ENCODE results near the gene GRID2IP. TPM values are rescaled to one million over a fixed set of nuclear protein-coding genes. Genes with fewer than 3 reads are reported as not detected.
"Not testable (repeated sequence)": the region's sequence is repeated elsewhere in the genome, so short reads cannot be mapped to it uniquely, and the experiment has no call there.

GRID2IP gene
- 0.03 TPM in 1 of 2 replicates, not detected in the other for total RNA-seq (2014; rRNA removed; shearing (Covaris generic))
- polyA plus RNA-seq (2015; cell fraction: cytosol; rRNA removed) = 0.10 and 0.14 TPM in 2 replicates
- polyA plus RNA-seq (2015; cell fraction: nucleus; rRNA removed) = 0.17 TPM in 1 of 2 replicates, not detected in the other

DNA sequence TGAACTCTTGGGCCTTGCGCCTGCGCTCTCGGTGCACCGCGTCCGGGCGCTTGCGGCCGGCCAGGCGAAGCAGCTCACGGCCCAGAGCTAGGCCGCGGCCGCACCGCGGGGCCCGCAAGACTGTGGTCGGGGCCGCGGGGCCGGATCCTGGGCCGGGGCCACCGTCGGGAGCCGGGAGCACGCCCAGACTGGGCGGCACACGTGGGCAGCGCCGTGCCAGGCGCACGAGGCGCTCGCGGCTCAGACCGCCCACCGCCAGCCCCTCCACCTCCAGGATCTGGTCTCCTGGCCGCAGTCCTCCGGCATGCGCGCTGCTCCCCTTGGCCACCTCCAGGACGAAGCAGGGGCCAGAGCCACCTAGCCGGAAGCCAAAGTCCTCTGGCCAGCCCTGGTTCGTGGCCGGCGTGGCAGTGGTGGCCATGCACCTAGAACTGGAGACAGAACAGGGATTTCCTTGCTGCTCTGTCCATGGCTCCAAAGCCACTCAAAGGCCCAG lies at the start of gene GRID2IP:
Gene GRID2IP, minus strand, starts transcription at position 446 of the 496 bp plus-strand sequence. Its CDS starts 25 bp downstream, at position 421.
- in situ Hi-C loops (cut with HindIII; ENCODE audit: low pct_unique_long_range_greater_than_20kb, low sequenced_read_pairs) = no loop called here
- DNase-seq (ENCODE audit: low read depth, low spot score) = no peak

DNA sequence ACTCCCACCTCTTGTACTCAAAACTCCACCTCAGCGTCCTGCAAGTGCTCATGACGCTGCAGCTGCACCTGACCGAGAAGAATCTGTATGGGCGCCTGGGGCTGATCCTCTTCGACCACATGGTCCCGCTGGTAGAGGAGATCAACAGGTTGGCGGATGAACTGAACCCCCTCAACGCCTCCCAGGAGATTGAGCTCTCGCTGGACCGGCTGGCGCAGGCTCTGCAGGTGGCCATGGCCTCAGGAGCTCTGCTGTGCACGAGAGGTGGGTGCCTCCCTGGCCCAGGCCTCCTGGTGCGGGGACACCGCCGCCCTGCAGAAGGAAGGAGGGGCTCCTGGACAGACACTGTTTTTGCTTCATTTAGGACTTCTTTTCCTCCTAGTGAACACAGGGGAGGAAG lies 48.8 kb upstream of the GRID2IP start:
- DNase-seq (ENCODE audit: low read depth, low spot score) = no peak
- in situ Hi-C loops (cut with HindIII; ENCODE audit: low pct_unique_long_range_greater_than_20kb, low sequenced_read_pairs) = no loop called here

DNA sequence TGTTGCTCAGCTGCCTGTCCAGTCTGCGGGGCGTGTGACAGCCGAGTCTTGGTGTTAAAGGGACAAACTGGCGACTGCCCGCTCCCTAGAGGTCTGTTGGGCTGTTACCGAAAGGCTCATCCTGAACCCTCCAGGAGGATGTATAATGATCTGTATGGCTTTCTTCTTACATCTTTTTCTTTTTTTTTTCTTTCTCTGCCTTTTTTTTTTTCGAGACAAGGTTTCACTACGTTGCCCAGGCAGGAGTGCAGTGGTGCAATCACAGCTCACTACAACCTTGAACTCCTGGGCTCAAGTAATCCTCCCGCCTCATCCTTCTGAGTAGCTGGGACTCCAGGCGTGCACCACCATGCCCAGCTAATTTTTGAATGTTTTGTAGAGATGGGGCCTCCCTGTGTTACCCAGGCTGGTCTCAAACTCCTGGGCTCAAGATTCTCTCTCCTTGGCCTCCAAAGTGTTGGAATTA lies 39.4 kb upstream of the GRID2IP start:
- DNase-seq (ENCODE audit: low read depth, low spot score) = peak; percentile 32
- in situ Hi-C loops (cut with HindIII; ENCODE audit: low pct_unique_long_range_greater_than_20kb, low sequenced_read_pairs) = no loop called here

DNA sequence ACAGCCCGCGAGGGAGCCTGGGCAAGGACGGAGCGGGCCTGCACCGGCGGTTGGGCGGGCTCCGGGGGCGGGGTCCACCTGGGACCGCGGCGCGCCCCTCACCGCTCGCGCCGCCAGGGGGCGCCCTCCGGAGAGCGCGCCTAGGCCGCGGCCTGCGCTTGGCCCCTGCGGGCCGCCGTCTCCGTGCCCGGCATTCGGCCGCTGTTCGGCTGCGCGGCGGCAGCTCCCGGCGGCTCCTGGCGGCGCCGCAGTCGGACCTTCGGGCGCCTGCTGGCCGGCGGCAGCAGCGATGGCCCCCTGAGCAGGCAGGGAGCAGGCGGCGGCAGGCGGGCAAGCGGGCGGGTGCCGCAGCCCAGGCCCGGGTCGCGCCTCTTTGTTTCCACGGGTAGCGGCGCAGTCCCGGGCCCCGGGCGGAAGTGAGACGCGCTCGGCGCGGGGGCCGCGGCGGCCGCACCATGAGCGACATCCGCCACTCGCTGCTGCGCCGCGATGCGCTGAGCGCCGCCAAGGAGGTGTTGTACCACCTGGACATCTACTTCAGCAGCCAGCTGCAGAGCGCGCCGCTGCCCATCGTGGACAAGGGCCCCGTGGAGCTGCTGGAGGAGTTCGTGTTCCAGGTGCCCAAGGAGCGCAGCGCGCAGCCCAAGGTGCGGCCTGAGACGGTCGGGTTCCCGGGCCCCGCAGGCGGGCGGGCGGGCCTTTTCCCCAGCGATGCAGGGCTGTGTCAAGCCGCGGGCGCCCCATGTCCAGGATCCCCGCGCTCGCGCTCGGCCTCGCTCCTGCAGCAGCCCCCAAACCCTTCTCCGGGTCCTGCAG lies 38.8 kb upstream of the GRID2IP start, which contains the start of gene INTS15:
Gene INTS15, plus strand, starts transcription at position 193 of the 816 bp plus-strand sequence. Its CDS starts 263 bp downstream, at position 456.
- peak; percentile 82 for DNase-seq (ENCODE audit: low read depth, low spot score)
- in situ Hi-C loops (cut with HindIII; ENCODE audit: low pct_unique_long_range_greater_than_20kb, low sequenced_read_pairs) = no loop called here

DNA sequence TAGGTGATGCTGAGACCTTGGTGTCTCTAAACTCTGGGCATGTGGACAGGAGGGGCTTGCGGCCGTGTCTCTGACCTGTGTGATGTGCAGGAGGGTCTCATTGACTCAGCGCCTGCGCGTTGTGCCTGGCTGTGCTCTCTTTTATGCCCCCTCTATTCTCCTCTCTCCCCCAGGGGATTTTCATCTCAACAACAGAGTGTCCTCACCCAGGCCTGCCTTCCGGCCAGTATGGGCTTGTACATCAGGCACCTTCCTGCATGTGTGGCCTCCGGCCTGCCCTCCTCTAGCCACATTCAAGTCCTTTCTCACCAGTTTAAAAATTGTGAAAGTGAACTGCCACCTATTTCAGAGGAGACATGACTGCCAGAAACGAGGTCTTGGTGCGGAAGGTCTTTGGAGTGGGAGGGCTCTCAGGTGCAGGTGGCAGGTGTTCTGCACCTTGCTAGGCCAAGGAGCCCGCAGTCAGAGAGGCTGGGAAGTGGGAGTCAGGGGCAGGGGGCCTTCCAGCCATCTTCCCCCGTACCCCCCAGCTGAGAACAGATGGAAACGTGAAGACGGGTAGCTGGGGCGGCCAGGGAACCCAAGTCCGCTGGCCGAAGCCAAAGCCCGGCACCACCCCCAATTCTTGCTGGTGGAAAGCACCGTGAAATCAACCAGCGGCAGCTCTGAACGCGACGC lies 38.0 kb upstream of the GRID2IP start:
- DNase-seq (ENCODE audit: low read depth, low spot score) = no peak
- in situ Hi-C loops (cut with HindIII; ENCODE audit: low pct_unique_long_range_greater_than_20kb, low sequenced_read_pairs) = no loop called here

DNA sequence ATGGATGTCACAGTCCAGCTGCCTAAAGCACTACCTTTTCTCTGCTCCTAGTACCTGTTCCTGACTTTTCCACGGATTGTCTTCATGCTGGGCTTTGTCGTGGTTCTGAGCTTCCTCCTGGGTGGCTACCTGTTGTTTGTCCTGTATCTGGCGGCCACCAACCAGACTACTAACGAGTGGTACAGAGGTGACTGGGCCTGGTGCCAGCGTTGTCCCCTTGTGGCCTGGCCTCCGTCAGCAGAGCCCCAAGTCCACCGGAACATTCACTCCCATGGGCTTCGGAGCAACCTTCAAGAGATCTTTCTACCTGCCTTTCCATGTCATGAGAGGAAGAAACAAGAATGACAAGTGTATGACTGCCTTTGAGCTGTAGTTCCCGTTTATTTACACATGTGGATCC lies 37.3 kb upstream of the GRID2IP start:
- in situ Hi-C loops (cut with HindIII; ENCODE audit: low pct_unique_long_range_greater_than_20kb, low sequenced_read_pairs) = no loop called here
- DNase-seq (ENCODE audit: low read depth, low spot score) = no peak

DNA sequence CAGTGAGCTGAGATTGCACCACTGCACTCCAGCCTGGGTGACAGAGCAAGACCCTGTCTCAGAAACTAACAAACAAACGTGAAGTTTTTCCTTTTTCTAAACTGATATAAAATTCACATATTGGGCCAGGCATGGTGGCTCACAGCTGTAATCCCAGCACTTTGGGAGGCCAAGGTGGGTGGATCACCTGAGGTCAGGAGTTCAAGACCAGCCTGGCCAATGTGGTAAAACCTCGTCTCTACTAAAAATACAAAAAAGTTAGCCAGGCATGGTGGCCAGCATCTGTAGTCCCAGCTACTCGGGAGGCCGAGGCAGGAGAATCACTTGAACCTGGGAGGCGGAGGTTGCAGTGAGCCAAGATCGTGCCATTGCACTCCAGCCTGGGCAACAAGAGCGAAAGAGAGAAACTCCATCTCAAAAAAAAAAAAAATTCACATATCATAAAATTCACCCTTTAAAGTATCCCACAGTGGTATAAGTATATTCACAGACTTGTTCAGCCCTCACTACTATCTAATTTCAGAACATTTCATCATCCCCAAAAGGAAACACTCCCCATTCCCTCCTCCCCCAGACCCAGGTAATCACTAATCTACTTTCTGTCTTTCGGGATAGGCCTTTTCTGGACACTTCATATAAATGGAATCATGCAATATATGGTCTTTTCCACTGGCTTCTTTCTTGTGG lies 34.6 kb upstream of the GRID2IP start:
- in situ Hi-C loops (cut with HindIII; ENCODE audit: low pct_unique_long_range_greater_than_20kb, low sequenced_read_pairs); DNase-seq (ENCODE audit: low read depth, low spot score): not testable (repeated sequence)

DNA sequence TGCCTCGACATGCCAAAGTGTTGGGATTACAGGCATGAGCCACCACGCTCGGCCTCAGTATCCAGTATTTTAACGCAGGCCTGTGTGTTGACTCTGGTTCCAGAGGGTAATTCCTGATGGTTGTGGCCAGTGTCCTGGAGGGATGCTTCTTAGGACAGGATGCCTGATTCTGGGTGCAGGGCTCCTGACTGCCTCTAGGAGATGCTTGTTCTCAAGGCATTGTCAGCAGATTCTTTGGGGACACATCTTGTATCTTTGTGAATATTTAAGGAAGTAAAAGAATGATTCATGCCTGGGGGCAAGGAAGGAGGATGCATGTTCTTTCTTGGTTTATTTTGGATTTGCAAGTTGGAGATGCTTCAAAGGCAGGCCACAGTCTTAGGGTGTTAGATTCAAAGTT lies 28.2 kb upstream of the GRID2IP start:
- in situ Hi-C loops (cut with HindIII; ENCODE audit: low pct_unique_long_range_greater_than_20kb, low sequenced_read_pairs) = no loop called here
- no peak for DNase-seq (ENCODE audit: low read depth, low spot score)

DNA sequence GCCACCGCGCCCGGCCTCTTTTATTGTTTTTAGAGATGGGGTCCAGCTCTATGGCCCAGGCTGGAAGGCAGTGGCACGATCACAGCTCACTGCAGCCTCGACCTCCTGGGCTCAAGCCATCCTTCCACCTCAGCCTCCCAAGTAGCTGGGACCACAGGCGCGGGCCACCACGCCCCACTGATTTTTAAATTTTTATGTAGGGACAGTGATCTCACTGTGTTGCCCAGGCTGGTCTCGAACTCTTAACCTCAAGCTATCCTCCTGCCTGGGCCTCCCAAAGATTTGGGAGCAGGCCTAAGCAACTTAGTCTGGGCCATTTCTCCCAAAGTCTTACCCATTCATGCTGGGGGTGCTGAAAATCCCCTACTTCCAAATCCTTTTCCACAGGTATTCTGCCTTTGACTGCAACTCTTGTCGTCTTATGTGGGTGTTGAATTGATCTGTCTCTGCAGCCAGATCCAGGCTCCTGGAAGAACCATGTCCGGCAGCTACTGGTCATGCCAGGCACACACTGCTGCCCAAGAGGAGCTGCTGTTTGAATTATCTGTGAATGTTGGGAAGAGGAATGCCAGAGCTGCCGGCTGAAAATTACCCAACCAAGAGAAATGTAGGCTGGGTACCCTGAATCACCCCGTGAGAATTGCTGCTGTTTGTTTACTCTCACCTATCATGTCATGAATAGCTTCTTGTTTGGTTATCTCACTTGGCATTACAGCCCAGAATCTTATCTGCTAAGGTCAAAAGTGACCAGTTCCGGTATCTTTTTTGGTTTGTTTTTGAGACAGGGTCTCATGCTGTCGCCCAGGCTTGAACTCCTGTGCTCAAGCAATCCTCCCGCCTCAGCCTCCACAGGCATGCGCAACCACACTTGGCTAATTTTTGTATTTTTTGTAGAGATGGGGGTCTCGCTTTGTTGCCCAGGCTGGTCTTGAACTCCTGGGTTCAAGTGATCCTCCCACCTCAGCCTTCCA lies 27.1 kb upstream of the GRID2IP start:
- in situ Hi-C loops (cut with HindIII; ENCODE audit: low pct_unique_long_range_greater_than_20kb, low sequenced_read_pairs) = no loop called here
- DNase-seq (ENCODE audit: low read depth, low spot score) = no peak

DNA sequence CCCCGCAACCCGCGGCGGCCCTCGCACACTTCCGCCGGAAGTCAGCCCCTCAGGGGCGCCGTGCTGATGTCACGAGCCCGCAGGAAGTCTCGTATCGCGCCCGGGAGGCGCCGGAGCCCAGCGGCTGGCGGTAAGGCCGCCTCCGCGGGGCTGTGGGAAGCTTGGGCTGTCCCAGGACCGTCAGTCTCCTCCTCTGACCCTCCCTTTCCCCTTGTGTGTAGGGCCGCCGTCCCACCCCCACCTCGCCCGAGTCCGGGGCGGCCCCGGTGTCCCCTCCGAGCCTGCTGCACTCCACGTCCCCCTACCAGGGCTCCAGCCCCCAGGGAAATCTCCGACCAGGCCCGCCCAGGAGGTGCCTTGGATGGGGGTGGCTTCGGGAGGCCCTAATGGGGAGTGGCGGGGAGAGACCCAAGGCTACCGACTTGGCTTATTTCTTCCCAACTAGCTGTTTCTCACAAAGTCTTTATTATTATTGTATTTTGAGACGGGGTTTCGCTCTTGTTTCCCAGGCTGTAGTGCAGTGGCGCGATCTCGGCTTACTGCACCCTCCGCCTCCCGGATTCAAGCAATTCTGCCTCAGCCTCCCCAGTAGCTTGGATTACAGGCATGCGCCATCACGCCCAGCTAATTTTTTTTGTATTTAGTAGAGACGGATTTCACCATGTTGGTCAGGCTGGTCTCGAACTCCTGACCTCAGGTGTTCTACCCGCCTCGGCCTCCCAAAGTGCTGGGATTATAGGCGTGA lies 26.3 kb upstream of the GRID2IP start, which contains the start of gene ZDHHC4:
Gene ZDHHC4, plus strand, starts transcription at position 86 of the 745 bp plus-strand sequence. CDS start 3,108 bp downstream, outside the sequence.
- in situ Hi-C loops (cut with HindIII; ENCODE audit: low pct_unique_long_range_greater_than_20kb, low sequenced_read_pairs) = no loop called here
- peak; percentile 93 for DNase-seq (ENCODE audit: low read depth, low spot score)

DNA sequence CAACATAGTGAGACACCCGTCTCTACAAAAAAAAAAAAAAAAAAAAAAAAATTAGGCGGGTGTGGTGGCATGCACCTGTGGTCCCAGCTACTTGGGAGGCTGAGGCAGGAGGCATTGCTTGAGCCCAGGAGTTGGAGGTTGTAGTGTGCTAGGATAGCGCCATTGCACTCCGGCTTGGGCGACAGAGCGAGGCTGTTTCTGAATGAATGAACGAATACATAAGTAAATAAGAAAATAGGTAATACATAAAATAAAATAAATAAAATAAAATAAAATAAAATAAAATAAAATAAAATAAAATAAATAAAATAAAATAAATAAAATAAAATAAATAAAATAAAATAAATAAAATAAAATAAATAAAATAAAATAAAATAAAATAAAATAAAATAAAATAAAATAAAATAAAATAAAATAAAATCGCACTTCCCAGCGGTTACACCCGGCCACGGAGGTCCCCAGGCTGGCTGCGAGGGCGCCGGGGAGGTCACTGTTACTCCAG lies 25.7 kb upstream of the GRID2IP start:
- DNase-seq (ENCODE audit: low read depth, low spot score); in situ Hi-C loops (cut with HindIII; ENCODE audit: low pct_unique_long_range_greater_than_20kb, low sequenced_read_pairs): not testable (repeated sequence)

DNA sequence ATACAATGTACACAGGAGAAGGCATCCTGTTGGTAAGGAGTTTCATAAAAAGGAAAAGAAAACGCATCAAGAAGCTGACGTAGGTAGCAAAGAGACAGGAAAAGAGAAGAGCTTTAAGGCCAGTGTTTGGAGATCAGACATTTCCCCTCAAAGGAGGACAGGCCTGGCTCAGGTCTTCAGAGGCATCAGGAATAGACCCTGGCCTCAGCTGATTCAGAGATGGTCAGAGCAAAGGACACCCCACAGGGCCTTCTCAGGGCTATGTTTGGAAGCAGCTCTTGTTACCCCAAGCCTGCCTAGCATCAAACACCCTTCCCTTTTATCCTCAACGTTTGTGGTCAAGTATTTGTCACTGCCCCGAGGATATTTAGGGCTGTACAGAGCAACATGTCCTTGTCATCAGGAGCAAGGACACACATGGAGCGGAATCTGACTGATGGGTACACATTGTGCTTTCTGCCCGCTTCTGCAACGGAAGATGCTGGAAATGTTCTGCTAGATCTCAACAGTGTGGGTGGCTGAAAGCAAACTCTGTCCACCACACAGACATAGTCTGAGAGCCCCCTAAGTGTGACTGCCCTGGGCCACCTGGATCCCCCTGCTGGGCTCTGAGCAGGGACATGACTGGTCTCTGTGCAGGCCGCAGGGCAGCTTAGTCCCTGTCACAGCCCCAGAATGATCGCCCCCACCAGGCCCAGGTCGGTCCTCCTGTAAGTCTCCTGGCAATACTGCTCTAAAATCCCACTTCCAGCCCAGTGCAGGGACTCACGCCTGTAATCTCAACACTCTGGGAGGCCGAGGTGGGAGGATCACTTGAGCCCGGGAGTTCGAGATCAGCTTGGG lies 25.0 kb upstream of the GRID2IP start:
- in situ Hi-C loops (cut with HindIII; ENCODE audit: low pct_unique_long_range_greater_than_20kb, low sequenced_read_pairs) = no loop called here
- no peak for DNase-seq (ENCODE audit: low read depth, low spot score)

DNA sequence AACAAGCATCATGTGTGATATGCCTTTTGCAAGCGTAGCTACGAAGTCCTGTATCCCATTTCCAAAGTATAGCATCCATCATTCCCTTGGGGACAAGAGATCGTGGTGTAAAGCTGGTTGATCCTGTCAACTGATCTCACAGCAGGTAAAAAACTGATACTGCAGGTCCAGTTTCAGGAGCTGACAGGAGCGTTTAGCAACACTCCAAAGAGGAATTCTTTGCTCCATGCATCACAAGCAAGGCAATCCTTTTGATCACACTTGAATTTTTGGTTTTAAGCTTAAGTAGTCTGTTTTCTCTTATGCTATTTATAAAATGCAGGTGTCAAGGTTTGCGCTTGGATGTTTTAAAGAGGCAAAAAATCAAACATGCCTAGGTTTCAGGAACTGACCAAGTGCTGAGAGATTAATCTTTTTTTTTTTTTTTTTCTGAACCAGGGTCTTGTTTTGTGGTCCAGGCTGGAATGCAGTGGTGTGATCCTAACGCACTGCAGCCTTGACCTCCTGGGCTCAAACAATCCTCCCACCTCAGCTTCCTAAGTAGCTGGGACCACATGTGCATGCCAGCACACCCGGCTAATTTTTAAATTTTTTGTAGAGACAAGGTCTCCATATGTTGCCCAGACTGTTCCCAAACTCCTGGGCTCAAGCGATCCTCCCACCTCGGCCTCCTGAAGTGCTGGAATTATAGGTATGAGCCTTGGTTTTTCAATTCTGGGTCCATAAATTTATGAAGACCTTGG lies 24.2 kb upstream of the GRID2IP start:
- in situ Hi-C loops (cut with HindIII; ENCODE audit: low pct_unique_long_range_greater_than_20kb, low sequenced_read_pairs) = no loop called here
- DNase-seq (ENCODE audit: low read depth, low spot score) = no peak

DNA sequence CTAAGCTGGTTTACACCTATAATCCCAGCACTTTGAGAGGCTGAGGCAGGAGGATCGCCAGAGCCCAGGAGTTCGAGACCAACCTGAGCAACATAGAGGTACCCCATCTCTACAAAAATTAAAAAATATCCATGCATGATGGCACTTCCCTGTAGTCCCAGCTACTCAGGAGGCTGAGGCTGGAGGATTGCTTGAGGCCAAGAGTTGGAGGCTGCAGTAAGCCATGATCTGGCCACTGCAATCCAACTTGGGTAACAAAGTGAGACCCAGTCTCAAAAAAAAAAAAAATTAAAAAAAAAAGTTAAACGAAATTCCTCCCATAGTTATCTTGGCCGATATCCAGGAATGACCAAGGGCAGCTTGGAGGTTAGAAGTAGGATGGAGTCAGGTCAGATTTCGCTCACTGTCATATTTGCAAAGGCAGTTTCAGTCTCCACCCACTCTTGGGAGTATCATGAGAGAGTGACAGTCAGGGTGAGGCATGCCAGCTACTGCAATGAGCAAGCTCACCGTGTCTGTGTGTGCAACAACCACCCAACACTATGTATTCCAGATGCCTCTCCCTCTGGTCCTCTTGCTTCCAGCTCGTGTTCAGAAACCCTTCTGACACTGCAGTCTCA lies 20.0 kb upstream of the GRID2IP start:
- DNase-seq (ENCODE audit: low read depth, low spot score) = no peak
- in situ Hi-C loops (cut with HindIII; ENCODE audit: low pct_unique_long_range_greater_than_20kb, low sequenced_read_pairs) = no loop called here
